ENCODE data around the gene TMEM164. TPM values are rescaled to one million over a fixed set of nuclear protein-coding genes. Genes with fewer than 3 reads are reported as not detected.

The TMEM164 gene
- total and polyA plus RNA-seq, 4 experiments from 2014 or later = 0.52 to 17.2 (median 9.9) TPM

- Mint-ChIP-seq H3K4me1 (peaks cover 25 to 52% (median 31%) of the 10 kb centered on the region in 4 donors), H3K27me3 (no peaks in the 10 kb centered on the region), H3K27ac (peak overlapping the region in 2 of 7 donors; percentile 15 to 68), H3K36me3 (peaks cover 15 to 16% of the 10 kb centered on the region in 2 donors), H3K4me3 (no peak overlapping the region), H3K9me3 (peaks cover 0 to 24% (median 17%) of the 10 kb centered on the region in 8 donors)
- H3K4me3 ChIP-seq (ENCODE audit: low read length in 2 of 2) = no peak overlapping the region
- no peak for DNase-seq
- intact Hi-C loops (cut with micrococcal nuclease) = loop anchor here (5.0 to 10.0 kb wide), 2 partner anchors 40 to 52 kb away; no protein-coding TSS in a partner anchor
- peaks cover 36% of the 10 kb centered on the region for H3K4me1 ChIP-seq (ENCODE audit: insufficient read depth, low read length)
- no peak overlapping the region for H3K27ac ChIP-seq (ENCODE audit: low read depth, low read length)
- no peaks in the 10 kb centered on the region for H3K27me3 ChIP-seq (ENCODE audit: insufficient read depth, low read length)
- ChIA-PET CTCF (ENCODE audit: partially characterized antibody) (interaction anchor here (0.9 kb wide), 1 partner anchor 80 kb away, joined by 3 read pairs; no protein-coding TSS in a partner anchor), POLR2A (ENCODE audit: partially characterized antibody) (interaction anchor here (1.0 kb wide), 1 partner anchor 16 kb away, joined by 3 read pairs; no protein-coding TSS in a partner anchor)
- H3K9me3 ChIP-seq (ENCODE audit: control insufficient read depth in 1 of 2, low read length in 2 of 2) = no peaks in the 10 kb centered on the region
- H3K36me3 ChIP-seq (ENCODE audit: insufficient read depth, low read length) = no peaks in the 10 kb centered on the region
Measured at GRCh38 chrX:110226931-110227330, 224.0 kb downstream of the TMEM164 start.

Small RNA genes lying within 50 kb of the gene (microRNA-seq; reads per million reads assigned to microRNA genes)
- gene MIR3978 (ENCODE audit: borderline microRNAs expressed, borderline number of aligned reads, borderline replicate concordance) (not detected), gene MIR652 (ENCODE audit: borderline microRNAs expressed, borderline number of aligned reads, borderline replicate concordance) (943 reads per million, percentile 85 among the genes with 10 or more reads in this experiment)

All from CD4-positive, alpha-beta memory T cell (primary cell).